GM12892 (cell line): ENCODE measurements around the gene DPP6.

ENCODE experiments used
- DNase-seq: peaks from one replicate; pipeline ENCODE4 v3.0.0; 2011; ENCODE audit not compliant: insufficient read length
- FAIRE-seq: peaks from 2 replicates; lab custom pipeline; 2011; peaks lifted over from hg19 to GRCh38; lab: Jason Lieb, UNC
- POLR2A ChIP-seq: IDR thresholded peaks from 2 replicates; pipeline ENCODE4 v1.6.1; 2011; ENCODE audit warnings: low read depth, low read length, control low read depth
- POLR2AphosphoS5 ChIP-seq: IDR thresholded peaks from 2 replicates; pipeline ENCODE4 v1.6.1; 2011; ENCODE audit warnings: low read depth, low read length, control low read depth
- TAF1 ChIP-seq: IDR thresholded peaks from 2 replicates; pipeline ENCODE4 v1.6.1; 2011; ENCODE audit warnings: low read depth, mild to moderate bottlenecking, control low read depth, low read length, borderline replicate concordance

Gene DPP6

GRCh38 chr7:154906201-154906600, 854.0 kb downstream of the DPP6 start:
- no peak for FAIRE-seq
- DNase-seq = no peak
- no peak for TF ChIP-seq POLR2A
- no peak for TF ChIP-seq POLR2AphosphoS5
- no peak for TF ChIP-seq TAF1

GRCh38 chr7:154906736-154907355, 854.6 kb downstream of the DPP6 start:
- no peak for FAIRE-seq
- TF ChIP-seq TAF1 = no peak
- no peak for TF ChIP-seq POLR2A
- no peak for TF ChIP-seq POLR2AphosphoS5
- DNase-seq = no peak

- DNase-seq (no peak), FAIRE-seq (no peak)
- TF ChIP-seq POLR2AphosphoS5 (no peak), POLR2A (no peak), TAF1 (no peak)
Observed at GRCh38 chr7:154907651-154908620, 855.7 kb downstream of the DPP6 start.

DNA sequence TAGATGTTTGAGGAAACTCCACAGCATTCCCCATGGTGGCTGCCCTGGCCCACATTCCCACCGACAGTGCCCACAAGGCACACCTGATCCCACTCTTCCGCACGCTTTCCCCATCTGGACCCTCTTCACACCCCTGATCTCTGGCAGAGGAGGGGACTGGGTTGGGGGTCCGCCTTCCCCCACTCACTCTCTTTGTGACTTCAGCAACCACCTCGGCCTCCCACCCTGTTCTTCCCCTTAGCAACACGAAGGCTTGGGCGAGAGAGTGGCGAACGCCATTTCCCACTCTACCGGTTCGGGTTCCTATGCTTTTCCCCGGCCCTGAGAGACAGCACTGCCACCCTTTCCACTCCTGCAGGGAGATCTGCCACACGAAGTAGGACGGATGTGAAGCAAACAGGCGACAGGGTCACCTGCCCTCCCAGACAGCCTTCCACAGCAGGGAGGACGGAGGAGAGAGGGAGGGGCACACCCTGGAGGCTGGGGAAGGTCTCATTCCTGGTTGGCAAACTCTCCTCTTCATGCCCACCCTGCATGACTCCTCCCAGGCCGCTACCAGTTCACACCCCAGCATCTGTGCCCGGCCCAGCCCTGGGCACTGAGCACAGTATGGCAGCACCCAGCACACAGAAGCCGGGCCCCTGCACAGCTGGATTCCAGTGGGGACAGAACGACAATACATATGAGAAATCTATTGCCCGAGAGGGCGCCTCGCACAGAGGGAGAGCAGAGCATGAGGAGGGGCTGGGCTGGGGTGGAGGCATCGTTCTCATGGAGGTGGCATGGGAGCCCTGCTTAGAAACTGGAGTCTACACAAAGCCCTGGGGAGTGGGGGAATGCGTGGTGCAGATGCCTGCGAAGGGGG, 857.3 kb downstream of the DPP6 start:
- TF ChIP-seq POLR2AphosphoS5 (no peak), TAF1 (no peak)
- FAIRE-seq (no peak), DNase-seq (no peak)

DNA sequence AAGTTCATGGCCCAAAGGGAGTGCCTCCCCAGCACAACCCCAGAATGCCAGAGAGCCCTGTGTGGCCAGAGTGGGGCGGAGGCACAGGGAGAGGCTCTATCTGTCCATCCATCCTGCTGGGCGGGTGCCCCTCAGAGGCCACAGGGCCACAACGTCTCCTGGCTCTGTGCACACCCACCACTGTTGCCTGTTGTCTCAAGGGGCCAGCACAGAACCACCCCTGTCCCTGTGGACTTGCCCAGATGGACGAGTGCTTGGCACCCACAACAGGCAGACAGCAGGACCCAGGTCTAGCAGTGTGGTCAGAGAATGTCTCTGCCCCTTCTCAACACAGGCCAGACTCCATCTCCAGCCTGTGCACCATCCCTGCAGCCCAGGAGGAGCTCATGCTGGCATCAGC, 857.9 kb downstream of the DPP6 start:
- TF ChIP-seq POLR2A (no peak), POLR2AphosphoS5 (no peak), TAF1 (no peak)
- no peak for FAIRE-seq
- DNase-seq = no peak

DNA sequence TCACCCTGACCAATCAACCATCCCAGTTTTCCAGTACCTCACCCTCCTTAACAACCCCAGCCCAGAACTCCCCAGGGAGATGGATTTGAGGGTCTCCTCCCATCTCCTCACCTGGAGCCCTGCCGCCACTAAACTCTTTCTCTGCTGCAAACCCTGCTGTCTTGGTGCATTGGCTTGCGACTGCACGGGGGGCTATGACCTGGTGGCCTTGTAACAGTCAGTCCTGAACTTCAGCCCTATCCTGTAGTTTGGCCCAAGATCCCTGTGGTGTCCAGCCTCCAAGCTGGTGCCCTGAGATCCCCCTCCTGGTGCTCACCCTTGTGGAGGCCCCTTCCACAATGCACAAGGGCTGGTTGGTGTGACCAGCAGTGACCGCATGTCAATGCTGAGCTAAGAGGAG, 858.8 kb downstream of the DPP6 start:
- FAIRE-seq = no peak
- no peak for TF ChIP-seq POLR2A
- TF ChIP-seq TAF1 = no peak
- no peak for TF ChIP-seq POLR2AphosphoS5
- no peak for DNase-seq

DNA sequence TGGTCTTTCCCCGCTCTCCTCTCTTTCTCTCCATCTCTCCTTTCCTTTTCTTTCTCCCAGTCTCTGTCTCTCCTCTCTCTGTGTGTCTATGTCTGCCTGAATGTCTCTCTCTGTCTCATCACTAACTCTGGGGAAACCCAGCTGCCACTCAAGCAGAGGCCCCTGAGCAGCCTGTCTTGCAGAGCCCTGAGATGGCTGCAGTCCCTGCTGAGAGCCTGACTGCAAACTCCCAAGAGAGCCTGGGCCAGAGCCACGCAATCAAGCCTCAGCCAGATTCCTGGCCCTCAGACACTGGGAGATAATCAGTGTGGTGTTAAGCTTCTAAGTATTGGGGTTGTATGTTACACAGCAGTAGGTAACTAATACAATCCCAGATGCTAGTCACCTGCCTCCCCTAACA, 859.2 kb downstream of the DPP6 start:
- TF ChIP-seq POLR2AphosphoS5 (no peak), POLR2A (no peak), TAF1 (no peak)
- DNase-seq (no peak), FAIRE-seq (no peak)

GRCh38 chr7:154911862-154912455, 859.8 kb downstream of the DPP6 start:
- DNase-seq = no peak
- FAIRE-seq = no peak
- TF ChIP-seq POLR2A (no peak), TAF1 (no peak), POLR2AphosphoS5 (no peak)

GRCh38 chr7:154912871-154913637, 860.9 kb downstream of the DPP6 start:
- TF ChIP-seq TAF1 (no peak), POLR2A (no peak), POLR2AphosphoS5 (no peak)
- DNase-seq (no peak), FAIRE-seq (no peak)
